Measurements from ENCODE around the gene VIPR2.

GRCh38 chr7:158995514-158995913, 149.2 kb downstream of the VIPR2 start:
- TF ChIP-seq CTCF (conservative IDR thresholded peaks at IDR 0.05) (no peak), EZH2 (IDR thresholded peaks at IDR 0.05; ENCODE audit: low read depth) (no peak)
